Myometrial cell (primary cell): ENCODE results near the gene KIFBP. TPM values are rescaled to one million over a fixed set of nuclear protein-coding genes. Genes with fewer than 3 reads are reported as not detected.

Experiments used
- total RNA-seq: library from RNA; depleted of rRNA; stranded (reverse); fragments of >200 nt; gene quantifications from 2 replicates; pipeline ENCODE4 v1.2.3, GENCODE V29; 2015

Gene KIFBP
- 48.4 and 56.2 TPM in 2 replicates for total RNA-seq

GRCh38 chr10:68988530-68989316, at the start of gene KIFBP:
TSS of gene KIFBP (plus strand) at chr10:68988803. CDS start at chr10:68988833, 30 bp downstream.

GRCh38 chr10:68955832-68956532, 32.6 kb upstream of the KIFBP start, which contains the start of gene DDX21:
TSS of gene DDX21 (plus strand) at chr10:68956170. CDS start at chr10:68956226, 56 bp downstream.

Other genes starting within 250 kb of the KIFBP start
- not detected in 2 replicates for gene STOX1, start 161.3 kb upstream of the KIFBP start, total RNA-seq
- gene DDX50, start 87.5 kb upstream of the KIFBP start, total RNA-seq, result 54.8 and 83.3 TPM in 2 replicates
- 45.6 and 59.4 TPM in 2 replicates for gene DDX21, start 32.6 kb upstream of the KIFBP start, total RNA-seq
- 756 and 876 TPM in 2 replicates for gene SRGN, start 99.3 kb downstream of the KIFBP start, total RNA-seq
- gene VPS26A, start 135.4 kb downstream of the KIFBP start, total RNA-seq, result 10.4 and 21.1 TPM in 2 replicates
- gene SUPV3L1, start 191.4 kb downstream of the KIFBP start, total RNA-seq, result 14.4 and 31.0 TPM in 2 replicates
- gene HKDC1, start 231.5 kb downstream of the KIFBP start, total RNA-seq, result 0.29 and 1.1 TPM in 2 replicates